HFF-Myc (cell line): ENCODE measurements around the gene BRD4.

Experiments
- DNase-seq: peaks from one replicate; pipeline ENCODE4 v3.0.0-alpha.2; 2011; ENCODE audit warnings: low read depth; ENCODE audit errors: extremely low read depth
- H3K4me3 ChIP-seq: replicated peaks from 2 replicates; pipeline ENCODE4 v1.5.1; 2011; ENCODE audit warnings: low read depth, mild to moderate bottlenecking, control low read depth, low read length
- CTCF ChIP-seq: IDR thresholded peaks from 2 replicates; pipeline ENCODE4 v1.5.1; 2012; ENCODE audit warnings: mild to moderate bottlenecking, low read depth, low read length, control low read depth; ENCODE audit errors: missing control alignments

BRD4 gene

GRCh38 chr19:15252398-15253018, 79.8 kb downstream of the BRD4 start:
- H3K4me3 ChIP-seq, result no peak overlapping the region
- peak; percentile 59 for TF ChIP-seq CTCF
- no peak for DNase-seq

- DNase-seq, result peak; percentile 57
- no peak overlapping the region for H3K4me3 ChIP-seq
- peak; percentile 51 for TF ChIP-seq CTCF
Observed at GRCh38 chr19:15251749-15252397, 80.5 kb downstream of the BRD4 start.

GRCh38 chr19:15251010-15251748, 81.2 kb downstream of the BRD4 start:
- H3K4me3 ChIP-seq, result peak overlapping the region; percentile 7; the same call in 1 of the 2 replicates
- TF ChIP-seq CTCF, result no peak
- DNase-seq, result no peak

GRCh38 chr19:15250640-15250993, 81.7 kb downstream of the BRD4 start:
- peak overlapping the region; percentile 7; the same call in 1 of the 2 replicates for H3K4me3 ChIP-seq
- no peak for DNase-seq
- no peak for TF ChIP-seq CTCF

GRCh38 chr19:15249972-15250639, 82.2 kb downstream of the BRD4 start:
- peak; percentile 8 for TF ChIP-seq CTCF
- H3K4me3 ChIP-seq, result peak overlapping the region; percentile 7; the same call in 1 of the 2 replicates
- no peak for DNase-seq

GRCh38 chr19:15249528-15249874, 82.8 kb downstream of the BRD4 start:
- no peak for DNase-seq
- H3K4me3 ChIP-seq, result no peak overlapping the region
- no peak for TF ChIP-seq CTCF
